Adrenal gland (tissue), 12 donors: Measurements from ENCODE around the gene ZNF654. TPM values are rescaled to one million over a fixed set of nuclear protein-coding genes. Genes with fewer than 3 reads are reported as not detected.

ENCODE experiments used
- DNase-seq, 7 donors: peaks; one replicate each; pipeline ENCODE4 v3.0.0-alpha.2; 2019 to 2020
- H3K27ac ChIP-seq, 5 donors: fragments of 200-600 bp; sonication (generic) in 4 of 5; 1 replicate in 3 of 5; 2 replicates in 2 of 5; pipeline versions ENCODE4 v1.5.1 to v1.8.0; 2016 to 2020; ENCODE audit warnings: mild to moderate bottlenecking in 1 of 5
- H3K27me3 ChIP-seq: fragments of 200-600 bp; 2 replicates; pipeline ENCODE4 v1.8.0; 2021
- H3K36me3 ChIP-seq, 2 donors: fragments of 200-600 bp; replicated peaks in 1 of 2; 1 replicate in 1 of 2; 2 replicates in 1 of 2; pipeline versions ENCODE4 v1.5.1 to v1.8.0; 2018 to 2022
- H3K4me1 ChIP-seq, 2 donors: fragments of 200-600 bp; replicated peaks in 1 of 2; 1 replicate in 1 of 2; 2 replicates in 1 of 2; pipeline versions ENCODE4 v1.5.1 to v1.8.0; 2018 to 2021
- H3K4me3 ChIP-seq, 4 donors: fragments of 200-600 bp; sonication (generic) in 3 of 4; one replicate each; pipeline ENCODE4 v1.5.1; 2016 to 2018
- H3K9me3 ChIP-seq, 3 donors: fragments of 200-600 bp; sonication (generic) in 1 of 3; replicated peaks in 1 of 3; 1 replicate in 2 of 3; 2 replicates in 1 of 3; pipeline versions ENCODE4 v1.5.1 to v1.8.0; 2016 to 2021
- CTCF ChIP-seq, 6 experiments: fragments of 450-650 bp in 4 of 6; fragments of 200-600 bp in 2 of 6; sonication (generic) in 1 of 6; IDR thresholded peaks; 1 replicate in 5 of 6; 2 replicates in 1 of 6; pipeline versions ENCODE4 v1.5.1 to v1.8.0; 2016 to 2021; ENCODE audit warnings: antibody characterized with exemption in 6 of 6, mild to moderate bottlenecking in 2 of 6, moderate library complexity in 1 of 6
- POLR2A ChIP-seq, 2 donors: fragments of 450-650 bp; IDR thresholded peaks; one replicate each; pipeline ENCODE4 v1.6.1; 2017; ENCODE audit warnings: antibody characterized with exemption in 2 of 2, mild to moderate bottlenecking in 2 of 2, moderate library complexity in 1 of 2
- WGBS, 4 donors: extraction: QIAGEN DNeasy Blood & Tissue Kit in 2 of 4; methylation state at CpG; one replicate each; pipeline versions ENCODE4 v1.1.5 to v1.1.7; 2013 to 2017; 5-methylcytosine and 5-hydroxymethylcytosine counted together
- intact Hi-C, 2 donors: fragments of 100-400 bp; cut with DNase I; formaldehyde crosslinking; loops; one replicate each; pipeline versions ENCODE4 v1.14.1 to v1.15.0; 2022 to 2023
- polyA plus RNA-seq, 3 donors: library from polyadenylated mRNA; stranded (reverse); fragments of 200-250 nt in 2 of 3; fragments of 350-450 nt in 1 of 3; fragmentation: Illumina TruSeq in 1 of 3; extraction: RNeasy Lipid Tissue Mini Kit (QIAGEN cat#74804) in 1 of 3; gene quantifications; one replicate each; pipeline ENCODE4 v1.2.3, GENCODE V29; 2013 to 2014
- total RNA-seq, 9 donors: library from RNA; depleted of rRNA in 4 of 9; stranded (reverse); fragments of >200 nt in 4 of 9; fragments of 120-200 nt in 1 of 9; fragmentation: NEBNext Ultra II Directional in 1 of 9; extraction: Animal tissue kit (Norgen Biotek cat#: 25700) in 1 of 9; gene quantifications; one replicate each; pipeline versions ENCODE4 v1.1.0 to v1.2.4, GENCODE V29; 2013 to 2023
- donor health status: healthy with polysubstance abuse.
- donor health status: Bipolar disorder and iron deficiency.
- donor health status: DM: yes; HTN: yes; CAD: no.
- donor health status: DM: no; HTN: no; CAD: no.
- donor health status: DM: no; HTN: no; CAD: no.
- donor health status: DM: yes; HTN: yes; CAD: no.

The ZNF654 gene
- total and polyA plus RNA-seq, 12 donors, result 2.5 to 18.6 (median 10.7) TPM

GRCh38 chr3:88059380-88060170 lies 520 bp downstream of the ZNF654 start:
- Histone ChIP-seq H3K36me3 (peaks cover 0 to 15% of the 10 kb centered on the region in 2 donors), H3K4me3 (peak overlapping the region; percentile 66 to 86 (median 76)), H3K4me1 (peaks cover 14 to 57% of the 10 kb centered on the region in 2 donors), H3K27me3 (no peaks in the 10 kb centered on the region), H3K27ac (peak overlapping the region in 4 of 5 donors; percentile 78 to 96 (median 86)), H3K9me3 (no peaks in the 10 kb centered on the region)
- DNase-seq, result peak in 2 of 7 donors; percentile 22 to 29
- TF ChIP-seq CTCF (IDR thresholded peaks at IDR 0.05), result peak in 1 of 6 experiments; percentile 6
- peak in 1 of 2 donors; percentile 60 for TF ChIP-seq POLR2A (IDR thresholded peaks at IDR 0.05)
- 0 to 1% (median 1%) methylated on average over 18 to 45 of the region's 45 CpGs for WGBS, 4 donors
- intact Hi-C loops, result loop anchor here in 1 of 2 donors (10.0 kb wide), 1 partner anchor 55 kb away; no protein-coding TSS in a partner anchor

DNA sequence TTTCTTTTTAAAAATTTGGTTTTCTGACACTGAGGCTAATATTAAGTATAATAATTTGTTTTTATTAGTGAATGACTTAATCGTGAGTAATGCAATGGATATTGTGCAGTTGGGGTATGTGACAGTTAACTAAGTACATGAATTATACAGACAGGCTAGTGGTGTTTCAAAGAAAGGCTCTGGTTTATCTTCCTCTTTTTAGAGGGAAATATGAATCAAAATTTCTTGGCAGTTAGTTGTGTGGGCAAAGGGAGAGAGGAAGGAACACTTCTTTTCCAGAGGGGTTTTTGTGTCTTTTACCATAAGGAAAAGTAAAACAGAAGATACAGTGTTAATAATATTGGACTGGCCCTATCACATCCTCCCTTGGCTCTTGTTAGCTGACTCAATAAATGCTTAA lies 2.7 kb downstream of the ZNF654 start:
- TF ChIP-seq CTCF (IDR thresholded peaks at IDR 0.05), result no peak
- no peak for TF ChIP-seq POLR2A (IDR thresholded peaks at IDR 0.05)
- intact Hi-C loops, result loop anchor here in 1 of 2 donors (10.0 kb wide), 1 partner anchor 53 kb away; no protein-coding TSS in a partner anchor
- no peak overlapping the region for H3K27ac ChIP-seq
- no peaks in the 10 kb centered on the region for H3K9me3 ChIP-seq
- WGBS, 4 donors, result 13 to 28% (median 27%) methylated on average over 1 of the region's 1 CpG
- H3K36me3 ChIP-seq, result no peaks in the 10 kb centered on the region
- no peaks in the 10 kb centered on the region for H3K27me3 ChIP-seq
- no peak overlapping the region for H3K4me3 ChIP-seq
- H3K4me1 ChIP-seq, result peaks cover 14 to 51% of the 10 kb centered on the region in 2 donors
- DNase-seq, result no peak

GRCh38 chr3:88075072-88075471 lies 16.0 kb downstream of the ZNF654 start:
- no peak for TF ChIP-seq CTCF (IDR thresholded peaks at IDR 0.05)
- TF ChIP-seq POLR2A (IDR thresholded peaks at IDR 0.05), result no peak
- Histone ChIP-seq H3K4me3 (no peak overlapping the region), H3K4me1 (peaks cover 0 to 22% of the 10 kb centered on the region in 2 donors), H3K9me3 (no peaks in the 10 kb centered on the region), H3K36me3 (no peaks in the 10 kb centered on the region), H3K27ac (no peak overlapping the region), H3K27me3 (no peaks in the 10 kb centered on the region)
- DNase-seq, result no peak
- WGBS, 4 donors, result 77 to 90% (median 85%) methylated on average over 2 of the region's 2 CpGs
- intact Hi-C loops, result no loop called here

DNA sequence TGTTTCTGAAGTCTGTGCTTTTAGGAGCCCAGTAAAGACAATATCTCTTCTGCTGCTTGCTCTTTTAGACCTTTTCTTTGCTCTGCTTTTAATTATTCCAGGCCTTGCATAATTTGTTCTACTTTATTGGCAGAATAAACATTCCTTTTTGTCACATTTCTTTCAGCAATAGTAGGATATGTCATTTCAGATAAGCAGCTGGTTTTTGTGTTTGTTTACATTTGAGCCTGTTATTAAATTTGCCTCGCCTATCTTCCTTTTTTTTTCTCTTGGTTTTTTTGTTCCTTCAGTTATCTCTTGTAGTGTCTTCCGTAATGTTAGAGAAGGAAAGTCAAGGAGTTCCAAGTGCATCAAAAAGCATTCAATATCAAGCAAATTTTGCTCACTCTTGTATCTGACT lies 16.4 kb downstream of the ZNF654 start:
- intact Hi-C loops, result no loop called here
- 49 to 72% (median 64%) methylated on average over 2 of the region's 2 CpGs for WGBS, 4 donors

More for the DNA sequence above, 16.4 kb downstream of the ZNF654 start:
- Histone ChIP-seq H3K27ac (no peak overlapping the region), H3K27me3 (no peaks in the 10 kb centered on the region), H3K9me3 (no peaks in the 10 kb centered on the region), H3K4me1 (peaks cover 0 to 22% of the 10 kb centered on the region in 2 donors), H3K4me3 (no peak overlapping the region), H3K36me3 (no peaks in the 10 kb centered on the region)
- TF ChIP-seq CTCF (IDR thresholded peaks at IDR 0.05), result no peak
- TF ChIP-seq POLR2A (IDR thresholded peaks at IDR 0.05), result no peak
- no peak for DNase-seq
